OCI-LY7 (cell line): Measurements from ENCODE around the gene SCYGR6.

Source experiments
- CTCF ChIP-seq: fragments of 200-600 bp; sonication (generic); conservative IDR thresholded peaks from 2 replicates; pipeline ENCODE4 v1.5.1; 2014; ENCODE audit warnings: mild to moderate bottlenecking, antibody characterized with exemption, low read length, moderate library complexity, mixed read lengths
- EZH2phosphoT487 ChIP-seq: fragments of 200-600 bp; sonication (generic); IDR thresholded peaks from 2 replicates; pipeline ENCODE4 v1.6.1; 2018; ENCODE audit warnings: low read depth, borderline replicate concordance, mild to moderate bottlenecking, mixed run types, antibody characterized with exemption, low read length, moderate library complexity, mixed read lengths

GRCh38 chr2:227765788-227766372 lies 41.3 kb upstream of the SCYGR6 start:
- TF ChIP-seq CTCF (no peak), EZH2phosphoT487 (no peak)
